Transverse colon (tissue), 3 donors: ENCODE data around the gene TRIM33.

Experiments used
- POLR2A ChIP-seq: fragments of 450-650 bp; IDR thresholded peaks from one replicate; pipeline ENCODE4 v1.6.1; 2016; ENCODE audit warnings: antibody characterized with exemption, mild to moderate bottlenecking, moderate library complexity
- TF ChIP-seq, protein P1 (sequence below), 5 experiments: fragments of 200-600 bp in 3 of 5; fragments of 450-650 bp in 2 of 5; sonication (generic) in 3 of 5; IDR thresholded peaks; 1 replicate in 2 of 5; 2 replicates in 3 of 5; pipeline ENCODE4 v1.5.1; 2016 to 2017; ENCODE audit warnings: antibody characterized with exemption in 5 of 5, inconsistent platforms in 3 of 5, mild to moderate bottlenecking in 2 of 5, moderate library complexity in 1 of 5

GRCh38 chr1:114558544-114558943 is 47.5 kb upstream of the TRIM33 start:
- TF ChIP-seq POLR2A, result no peak
- TF ChIP-seq, protein P1, sequence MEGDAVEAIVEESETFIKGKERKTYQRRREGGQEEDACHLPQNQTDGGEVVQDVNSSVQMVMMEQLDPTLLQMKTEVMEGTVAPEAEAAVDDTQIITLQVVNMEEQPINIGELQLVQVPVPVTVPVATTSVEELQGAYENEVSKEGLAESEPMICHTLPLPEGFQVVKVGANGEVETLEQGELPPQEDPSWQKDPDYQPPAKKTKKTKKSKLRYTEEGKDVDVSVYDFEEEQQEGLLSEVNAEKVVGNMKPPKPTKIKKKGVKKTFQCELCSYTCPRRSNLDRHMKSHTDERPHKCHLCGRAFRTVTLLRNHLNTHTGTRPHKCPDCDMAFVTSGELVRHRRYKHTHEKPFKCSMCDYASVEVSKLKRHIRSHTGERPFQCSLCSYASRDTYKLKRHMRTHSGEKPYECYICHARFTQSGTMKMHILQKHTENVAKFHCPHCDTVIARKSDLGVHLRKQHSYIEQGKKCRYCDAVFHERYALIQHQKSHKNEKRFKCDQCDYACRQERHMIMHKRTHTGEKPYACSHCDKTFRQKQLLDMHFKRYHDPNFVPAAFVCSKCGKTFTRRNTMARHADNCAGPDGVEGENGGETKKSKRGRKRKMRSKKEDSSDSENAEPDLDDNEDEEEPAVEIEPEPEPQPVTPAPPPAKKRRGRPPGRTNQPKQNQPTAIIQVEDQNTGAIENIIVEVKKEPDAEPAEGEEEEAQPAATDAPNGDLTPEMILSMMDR (IDR thresholded peaks at IDR 0.05), result peak in 3 of 5 experiments; percentile 13 to 15 (median 14)
